ENCODE data around the gene SHLD2.
"Not testable (repeated sequence)": the region's sequence is repeated elsewhere in the genome, so short reads cannot be mapped to it uniquely, and the experiment has no call there.

The SHLD2 gene

GRCh38 chr10:87083576-87084290, 11.3 kb upstream of the SHLD2 start:
- DNase-seq (ENCODE audit: low read depth, low spot score), result not testable (repeated sequence)

- not testable (repeated sequence) for DNase-seq (ENCODE audit: low read depth, low spot score)
These were observed 10.7 kb upstream of the SHLD2 start for GRCh38 chr10:87084291-87084782.

- no peak for DNase-seq (ENCODE audit: low read depth, low spot score)
These were observed 9.5 kb upstream of the SHLD2 start for GRCh38 chr10:87085537-87085936.

GRCh38 chr10:87089746-87090145, 5.3 kb upstream of the SHLD2 start:
- no peak for DNase-seq (ENCODE audit: low read depth, low spot score)

GRCh38 chr10:87090779-87091178, 4.2 kb upstream of the SHLD2 start:
- DNase-seq (ENCODE audit: low read depth, low spot score), result no peak

GRCh38 chr10:87092376-87092860, 2.6 kb upstream of the SHLD2 start:
- DNase-seq (ENCODE audit: low read depth, low spot score), result no peak

GRCh38 chr10:87092861-87093631, 2.0 kb upstream of the SHLD2 start:
- no peak for DNase-seq (ENCODE audit: low read depth, low spot score)

GRCh38 chr10:87093632-87094372, 1.2 kb upstream of the SHLD2 start:
- no peak for DNase-seq (ENCODE audit: low read depth, low spot score)

GRCh38 chr10:87095236-87095945, 385 bp downstream of the SHLD2 start:
- DNase-seq (ENCODE audit: low read depth, low spot score), result no peak

GRCh38 chr10:87101996-87102395, 7.0 kb downstream of the SHLD2 start:
- DNase-seq (ENCODE audit: low read depth, low spot score), result no peak

GRCh38 chr10:87104727-87105126, 9.7 kb downstream of the SHLD2 start:
- DNase-seq (ENCODE audit: low read depth, low spot score), result not testable (repeated sequence)

GRCh38 chr10:87105446-87106124, 10.6 kb downstream of the SHLD2 start:
- no peak for DNase-seq (ENCODE audit: low read depth, low spot score)

- DNase-seq (ENCODE audit: low read depth, low spot score), result not testable (repeated sequence)
These were observed 23.1 kb downstream of the SHLD2 start for GRCh38 chr10:87118122-87118521.

GRCh38 chr10:87119029-87119428, 24.0 kb downstream of the SHLD2 start:
- DNase-seq (ENCODE audit: low read depth, low spot score), result not testable (repeated sequence)

- DNase-seq (ENCODE audit: low read depth, low spot score), result not testable (repeated sequence)
These were observed 28.3 kb downstream of the SHLD2 start for GRCh38 chr10:87123351-87123750.

GRCh38 chr10:87127048-87127447, 32.0 kb downstream of the SHLD2 start:
- not testable (repeated sequence) for DNase-seq (ENCODE audit: low read depth, low spot score)

- not testable (repeated sequence) for DNase-seq (ENCODE audit: low read depth, low spot score)
These were observed 32.7 kb downstream of the SHLD2 start for GRCh38 chr10:87127607-87128156.

GRCh38 chr10:87132176-87132575, 37.2 kb downstream of the SHLD2 start:
- DNase-seq (ENCODE audit: low read depth, low spot score), result not testable (repeated sequence)

- DNase-seq (ENCODE audit: low read depth, low spot score), result not testable (repeated sequence)
These were observed 38.9 kb downstream of the SHLD2 start for GRCh38 chr10:87133936-87134335.

- not testable (repeated sequence) for DNase-seq (ENCODE audit: low read depth, low spot score)
These were observed 39.4 kb downstream of the SHLD2 start for GRCh38 chr10:87134440-87134839.

All from iPS DF 19.7 (cell line).